HG03439 (cell line): Measurements from ENCODE around the gene PDE10A.
"Not testable (repeated sequence)": the region's sequence is repeated elsewhere in the genome, so short reads cannot be mapped to it uniquely, and the experiment has no call there.

Experiments used
- ATAC-seq: cut with Tn5 transposase; IDR thresholded peaks from one replicate; pipeline ENCODE4 v1.9.1; 2021; ENCODE audit warnings: mild to moderate bottlenecking, moderate library complexity; ENCODE audit not compliant: unreplicated experiment

PDE10A gene

GRCh38 chr6:165628955-165629354 lies 34.1 kb downstream of the PDE10A start:
- no peak for ATAC-seq

DNA sequence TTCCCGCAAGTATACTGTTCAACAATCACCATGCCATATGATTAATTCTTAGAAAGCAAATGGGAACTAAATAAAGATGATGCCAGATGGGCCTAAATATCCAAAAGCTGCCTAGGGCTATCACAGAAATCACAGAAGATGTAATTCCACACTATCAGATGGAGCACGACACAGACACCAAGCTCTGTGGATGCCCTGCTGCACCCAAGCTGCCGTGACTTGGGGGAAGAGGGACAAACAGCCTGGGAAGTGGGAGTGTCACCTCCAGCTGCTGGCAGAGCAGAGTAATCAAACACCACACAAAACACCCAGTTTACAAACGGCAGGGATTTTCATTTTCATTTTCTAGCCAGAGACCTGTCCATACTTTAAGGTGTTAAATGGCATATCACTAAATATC lies 35.7 kb downstream of the PDE10A start:
- ATAC-seq: no peak

- ATAC-seq: no peak
Measured at GRCh38 chr6:165626711-165627110, 36.3 kb downstream of the PDE10A start.

DNA sequence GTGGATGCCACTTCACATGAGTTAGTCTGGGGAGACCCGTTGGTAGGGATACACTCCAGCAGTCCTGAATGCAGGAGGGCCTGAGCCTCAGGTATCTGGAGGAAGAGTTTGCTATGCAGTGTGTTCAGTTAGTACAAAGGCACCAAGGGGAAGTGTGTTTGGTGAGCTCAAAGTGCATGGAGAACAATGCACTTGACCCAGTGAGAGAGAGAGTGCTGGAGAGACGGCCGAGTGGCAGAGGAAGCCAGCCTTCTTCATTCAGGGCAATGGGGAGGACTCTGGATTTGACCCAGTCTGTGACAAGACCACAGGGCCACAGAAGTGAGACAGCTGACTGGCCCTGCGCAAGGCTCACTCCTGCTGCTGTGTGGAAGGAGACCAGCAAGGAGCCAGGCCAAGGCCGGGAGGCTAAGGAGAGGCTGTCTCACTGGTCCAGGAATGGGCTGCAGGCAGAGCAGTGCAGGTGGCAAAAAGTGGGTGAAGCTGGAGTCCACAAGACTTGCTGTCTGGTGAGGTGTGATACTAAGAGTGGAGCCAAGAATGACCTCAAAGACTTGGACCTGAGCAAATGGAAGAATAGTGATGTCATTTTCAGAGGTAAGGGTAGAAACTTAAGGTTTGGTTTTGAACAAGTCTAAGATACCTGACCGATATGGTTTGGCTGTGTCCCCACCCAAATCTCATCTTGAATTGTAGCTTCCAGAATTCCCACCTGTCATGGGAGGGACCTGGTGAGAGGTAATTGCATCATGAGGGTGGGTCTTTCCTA lies 38.0 kb downstream of the PDE10A start:
- ATAC-seq: no peak

DNA sequence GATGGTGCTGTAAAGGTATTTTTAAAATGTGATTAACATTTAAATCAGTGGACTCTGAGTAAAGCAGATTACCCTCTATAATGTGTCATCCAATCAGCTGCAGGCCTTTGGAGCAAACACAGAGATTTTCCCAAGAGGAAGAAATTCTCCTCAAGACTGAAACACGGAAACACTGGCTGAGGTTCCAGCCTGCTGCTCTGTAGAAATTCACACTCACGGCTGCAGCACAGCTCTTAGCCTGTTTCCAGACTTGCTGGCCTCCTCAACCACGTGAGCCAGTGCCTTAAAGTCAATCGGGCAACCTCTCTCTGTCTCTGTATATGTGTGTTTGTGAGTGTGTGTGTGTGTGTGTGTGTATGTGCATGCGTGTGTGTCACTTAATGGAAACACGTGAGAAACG lies 41.1 kb downstream of the PDE10A start:
- no peak for ATAC-seq

- ATAC-seq: not testable (repeated sequence)
Measured at GRCh38 chr6:165618891-165619290, 44.1 kb downstream of the PDE10A start.

DNA sequence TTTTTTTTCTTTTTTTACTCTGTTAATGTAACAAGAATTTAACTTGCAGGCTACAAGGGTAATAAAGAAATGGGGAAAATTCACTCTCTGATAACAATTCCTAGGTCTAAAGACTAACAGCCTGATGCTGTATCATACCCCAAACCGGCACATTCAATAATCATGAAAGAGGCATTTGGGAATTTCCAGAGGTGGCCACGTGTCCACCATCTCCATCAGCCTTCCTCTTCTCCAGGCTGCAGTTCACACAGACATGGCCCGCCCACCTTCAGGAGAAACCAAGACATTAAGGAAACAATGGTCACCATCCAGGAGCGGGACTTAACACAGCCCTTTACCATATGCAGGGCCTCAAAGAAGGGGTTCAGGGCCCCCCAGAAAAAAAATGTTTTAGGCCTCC lies 44.8 kb downstream of the PDE10A start:
- no peak for ATAC-seq

- ATAC-seq: no peak
Measured at GRCh38 chr6:165617528-165617927, 45.5 kb downstream of the PDE10A start.

DNA sequence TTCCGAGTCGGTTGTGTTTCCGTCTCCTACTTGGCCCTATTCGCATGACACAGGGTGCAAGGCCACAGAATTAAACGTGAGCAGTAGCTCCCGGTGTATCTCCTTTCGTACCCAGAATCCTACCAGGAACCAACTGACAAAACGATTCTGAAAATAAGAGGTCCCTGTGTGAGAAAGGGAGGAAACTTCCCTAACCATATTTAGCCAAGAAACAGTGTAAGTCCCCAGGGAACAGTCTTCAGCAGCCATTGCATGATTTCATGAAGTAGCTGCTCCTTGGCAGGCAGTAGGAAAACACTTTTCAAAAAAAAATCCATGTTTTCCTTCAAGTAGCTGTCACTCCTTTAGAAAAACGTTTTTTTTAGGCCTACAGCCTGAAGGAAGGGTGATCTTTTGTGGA lies 46.9 kb downstream of the PDE10A start:
- ATAC-seq: no peak

DNA sequence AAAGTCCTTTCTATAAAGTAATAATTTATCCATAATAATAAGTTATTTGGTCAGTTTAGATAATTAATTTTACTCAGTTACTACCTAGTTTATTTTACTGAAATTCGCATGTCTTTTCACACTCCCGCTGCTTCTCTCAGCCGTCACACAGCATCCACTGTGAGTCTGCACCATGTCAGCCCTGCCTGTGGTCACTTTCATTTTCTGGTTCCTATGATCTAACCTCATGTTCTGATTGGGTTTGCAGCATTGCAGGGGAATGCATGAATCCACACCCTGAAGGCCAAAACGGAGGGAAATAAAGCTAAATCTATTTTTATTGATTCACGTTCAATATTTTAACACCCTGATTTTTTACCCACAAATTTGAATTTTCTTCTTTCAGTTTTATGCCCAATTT lies 47.4 kb downstream of the PDE10A start:
- ATAC-seq: no peak

DNA sequence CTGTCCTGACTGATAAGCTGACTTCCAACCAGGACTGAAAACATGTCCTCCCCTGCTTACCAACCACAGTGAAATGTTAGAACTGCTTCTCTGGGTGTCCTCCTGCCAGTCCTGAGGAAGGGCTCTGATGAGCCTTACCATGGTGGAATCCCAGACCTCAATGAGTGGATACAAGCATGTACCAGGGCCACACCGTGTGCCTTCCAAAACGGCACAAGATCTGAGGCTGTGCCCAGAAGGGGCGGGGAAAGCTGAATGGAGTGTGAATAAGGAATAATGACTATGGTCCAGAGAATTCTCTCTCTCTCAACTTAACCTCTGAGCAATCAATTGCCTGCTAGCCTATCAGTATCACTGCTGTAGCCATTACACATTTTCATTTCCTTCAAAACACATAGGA lies 51.7 kb downstream of the PDE10A start:
- ATAC-seq: no peak

DNA sequence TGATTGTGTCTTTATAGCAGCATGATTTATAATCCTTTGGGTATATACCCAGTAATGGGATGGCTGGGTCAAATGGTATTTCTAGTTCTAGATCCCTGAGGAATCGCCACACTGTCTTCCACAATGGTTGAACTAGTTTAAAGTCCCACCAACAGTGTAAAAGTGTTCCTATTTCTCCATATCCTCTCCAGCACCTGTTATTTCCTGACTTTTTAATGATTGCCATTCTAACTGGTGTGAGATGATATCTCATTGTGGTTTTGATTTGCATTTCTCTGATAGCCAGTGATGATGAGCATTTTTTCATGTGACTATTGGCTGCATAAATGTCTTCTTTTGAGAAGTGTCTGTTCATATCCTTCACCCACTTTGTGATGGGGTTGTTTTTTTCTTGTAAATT lies 54.5 kb downstream of the PDE10A start:
- not testable (repeated sequence) for ATAC-seq

- no peak for ATAC-seq
Measured at GRCh38 chr6:165606740-165607008, 56.4 kb downstream of the PDE10A start.

DNA sequence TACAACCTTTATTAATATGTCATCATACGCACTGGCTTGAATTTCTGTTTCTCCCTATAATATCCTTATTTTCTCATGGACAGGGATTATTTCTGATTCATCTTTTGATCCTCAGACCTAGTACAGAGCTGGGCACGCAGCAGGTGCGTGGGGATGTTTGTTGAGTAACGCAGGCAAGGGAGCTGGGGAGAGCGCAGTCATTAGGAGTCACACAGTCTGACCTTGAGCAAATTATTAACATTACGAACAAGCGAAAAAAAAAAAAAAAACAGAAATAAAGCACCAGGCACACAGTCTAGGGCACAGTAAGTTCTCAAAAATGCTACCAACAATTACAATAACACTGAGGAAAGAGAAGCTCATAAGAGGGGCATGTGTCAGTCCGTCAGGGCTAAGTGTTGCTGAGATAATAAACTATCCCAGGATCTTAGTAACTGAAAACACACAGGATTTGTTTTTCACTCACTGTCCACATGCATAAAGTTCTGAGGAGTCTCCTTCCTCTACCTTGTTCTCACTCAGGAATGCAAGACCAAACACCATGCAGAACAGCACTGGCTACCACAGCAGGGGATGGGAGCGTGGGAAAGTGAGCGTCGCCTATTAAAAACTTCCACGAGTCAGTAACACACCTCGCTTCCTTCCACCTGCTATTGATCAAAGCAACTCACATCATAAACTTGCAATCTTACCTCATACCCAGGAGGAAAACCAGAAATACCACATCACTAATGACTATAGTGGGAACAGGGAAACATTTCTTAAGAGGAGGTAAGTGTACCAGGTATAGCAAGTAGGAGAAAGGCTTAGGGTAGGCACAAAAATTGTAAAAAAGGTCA lies 56.9 kb downstream of the PDE10A start:
- no peak for ATAC-seq

- no peak for ATAC-seq
Measured at GRCh38 chr6:165605182-165605875, 57.7 kb downstream of the PDE10A start.

DNA sequence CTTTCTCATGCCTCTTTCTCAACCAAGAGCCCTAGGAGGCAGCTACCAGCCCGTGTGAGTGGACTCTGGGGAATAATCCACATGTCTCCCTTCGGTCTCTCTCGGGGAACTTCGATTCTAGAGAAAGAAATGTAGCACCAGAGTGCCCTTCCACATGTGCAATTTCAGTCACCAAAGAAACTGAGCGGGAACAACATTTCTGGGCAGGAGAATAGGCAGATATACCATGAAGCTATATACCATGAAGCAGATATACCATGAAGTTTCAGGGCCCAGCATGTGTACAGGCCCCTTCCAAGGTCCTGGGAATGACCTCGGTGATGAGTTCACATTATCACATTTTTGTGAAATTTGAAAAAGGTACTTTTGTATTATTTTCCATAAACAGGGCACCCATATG lies 60.8 kb downstream of the PDE10A start:
- ATAC-seq: no peak

DNA sequence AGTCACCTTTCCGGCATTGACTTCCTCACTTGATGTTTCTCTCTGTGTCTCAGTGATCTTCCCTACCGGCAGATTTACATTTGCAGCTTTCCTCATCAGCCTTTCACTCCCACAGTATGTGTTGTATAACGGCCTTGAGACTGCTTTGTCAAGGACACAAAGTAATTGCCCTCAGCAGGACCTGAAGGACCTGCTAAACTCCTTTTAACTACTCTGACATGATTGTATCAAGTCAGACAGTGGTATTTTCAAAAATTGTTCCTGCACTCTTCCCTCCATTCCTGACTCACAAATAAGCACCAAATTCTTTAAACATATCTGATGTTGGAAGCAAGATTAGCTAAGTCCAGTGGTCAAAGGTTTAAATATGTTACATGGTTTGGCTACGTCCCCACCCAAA lies 62.4 kb downstream of the PDE10A start:
- ATAC-seq: no peak

DNA sequence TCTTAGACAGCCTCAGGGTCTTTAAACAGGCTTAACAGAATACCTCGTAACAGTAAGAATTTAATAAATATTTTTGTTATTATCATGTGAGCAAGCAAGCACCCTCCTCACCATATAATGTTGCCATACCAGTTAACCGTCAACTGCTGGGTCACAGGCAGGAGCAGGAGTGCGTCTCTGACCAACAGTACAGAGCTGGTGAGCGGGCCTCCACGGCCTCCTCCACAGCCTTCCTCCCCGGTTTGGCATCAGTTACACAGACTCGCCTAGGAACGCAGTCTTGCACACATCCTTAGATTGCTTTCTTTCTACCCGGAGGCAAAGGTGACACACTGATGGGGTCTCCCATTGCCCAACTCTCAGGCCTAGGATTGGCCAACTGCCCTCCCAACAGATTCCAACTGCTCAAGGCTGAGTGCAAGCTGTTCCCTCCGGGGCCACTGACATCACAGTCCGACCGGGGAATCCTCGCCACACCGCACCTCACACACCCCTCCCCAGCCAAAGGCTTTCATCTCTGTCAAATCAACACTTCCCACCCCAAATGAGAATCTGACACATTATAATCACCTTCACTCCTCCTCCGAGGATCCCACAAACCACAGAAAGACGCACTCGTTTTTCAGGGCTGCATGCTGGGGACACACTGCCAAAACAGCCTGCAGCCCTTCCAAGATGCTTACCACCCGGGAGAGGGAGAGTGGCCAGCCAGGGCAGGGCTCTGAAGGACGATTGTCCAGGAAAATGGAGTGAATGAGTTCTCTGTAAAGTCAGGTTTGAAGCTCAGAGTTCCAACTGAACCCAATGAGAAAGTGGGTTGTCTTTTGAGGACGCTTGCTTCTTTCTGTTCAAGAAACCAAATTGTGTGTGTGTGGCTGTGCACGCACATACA lies 63.2 kb downstream of the PDE10A start:
- no peak for ATAC-seq

GRCh38 chr6:165599121-165599520 lies 63.9 kb downstream of the PDE10A start:
- ATAC-seq: no peak

DNA sequence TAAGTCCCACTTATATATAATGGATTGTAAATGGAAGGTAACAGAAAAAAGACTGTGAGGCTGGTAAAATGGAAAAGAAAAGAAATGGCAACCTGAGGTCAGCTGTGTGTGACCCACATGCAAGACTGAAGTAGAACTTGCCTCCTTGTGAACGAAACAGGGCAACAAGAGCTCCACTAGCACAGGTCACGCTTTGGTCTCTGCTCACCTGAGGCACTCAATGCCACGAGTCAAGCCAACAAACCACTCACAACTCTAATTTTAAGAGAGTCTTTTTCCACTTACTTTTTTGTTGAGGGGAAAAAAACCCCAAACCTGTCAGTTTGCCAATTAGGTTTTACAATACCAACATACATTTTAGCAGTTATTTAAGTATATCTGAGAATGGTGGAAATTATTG lies 65.2 kb downstream of the PDE10A start:
- no peak for ATAC-seq
